Fibroblast of villous mesenchyme (primary cell): ENCODE measurements around the gene ISCA1. TPM values are rescaled to one million over a fixed set of nuclear protein-coding genes. Genes with fewer than 3 reads are reported as not detected.

Experiments used
- DNase-seq: peaks from one replicate; pipeline ENCODE4 v3.0.0-alpha.2; 2010; ENCODE audit warnings: low read depth
- H3K4me3 ChIP-seq: 2 replicates; pipeline ENCODE4 v1.5.1; 2011; ENCODE audit warnings: low read depth, mild to moderate bottlenecking, low read length
- CTCF ChIP-seq: IDR thresholded peaks from 2 replicates; pipeline ENCODE4 v1.5.1; 2012; ENCODE audit warnings: low read depth, mild to moderate bottlenecking, low read length; ENCODE audit not compliant: insufficient read depth
- total RNA-seq: library from RNA; depleted of rRNA; stranded (reverse); fragments of >200 nt; gene quantifications from 2 replicates; pipeline ENCODE4 v1.2.3, GENCODE V29; 2012

Gene ISCA1
- total RNA-seq, 1 donor = 45.3 TPM

- H3K4me3 ChIP-seq = no peak overlapping the region
- TF ChIP-seq CTCF = no peak
- DNase-seq = no peak
Measured at GRCh38 chr9:86277072-86277471, 5.3 kb downstream of the ISCA1 start.

- DNase-seq = peak; percentile 20
- H3K4me3 ChIP-seq = no peak overlapping the region
- TF ChIP-seq CTCF = peak; percentile 36
Measured at GRCh38 chr9:86275962-86276361, 6.4 kb downstream of the ISCA1 start.

GRCh38 chr9:86274821-86275643 is 7.3 kb downstream of the ISCA1 start:
- H3K4me3 ChIP-seq = no peak overlapping the region
- no peak for DNase-seq
- peak; percentile 3 for TF ChIP-seq CTCF

- no peak for TF ChIP-seq CTCF
- no peak overlapping the region for H3K4me3 ChIP-seq
- no peak for DNase-seq
Measured at GRCh38 chr9:86272221-86272620, 10.1 kb downstream of the ISCA1 start.

- no peak for DNase-seq
- TF ChIP-seq CTCF = no peak
- no peak overlapping the region for H3K4me3 ChIP-seq
Measured at GRCh38 chr9:86263876-86264275, 18.5 kb downstream of the ISCA1 start.

GRCh38 chr9:86262492-86262891 is 19.8 kb downstream of the ISCA1 start:
- no peak for DNase-seq
- TF ChIP-seq CTCF = no peak
- H3K4me3 ChIP-seq = no peak overlapping the region

GRCh38 chr9:86259557-86259956 is 22.8 kb downstream of the ISCA1 start, which contains the start of gene C9orf153:
Gene C9orf153 (minus strand): TSS chr9:86259657. CDS start chr9:86229603, 30,054 bp downstream.
- H3K4me3 ChIP-seq = no peak within 1 kb of the TSS
- TF ChIP-seq CTCF = no peak
- no peak for DNase-seq
